GM12891 (cell line): ENCODE results near the gene NAIF1. TPM values are rescaled to one million over a fixed set of nuclear protein-coding genes. Genes with fewer than 3 reads are reported as not detected.
"Not testable (repeated sequence)": the region's sequence is repeated elsewhere in the genome, so short reads cannot be mapped to it uniquely, and the experiment has no call there.

Experiments used
- DNase-seq: peaks from one replicate; pipeline ENCODE4 v3.0.0; 2011; ENCODE audit warnings: low spot score; ENCODE audit not compliant: insufficient read length
- FAIRE-seq: peaks from 2 replicates; lab custom pipeline; 2011; peaks lifted over from hg19 to GRCh38; lab: Jason Lieb, UNC
- PAX5 ChIP-seq: IDR thresholded peaks from 2 replicates; pipeline ENCODE4 v1.6.1; 2011; ENCODE audit warnings: low read length, moderate library complexity, mild to moderate bottlenecking; ENCODE audit not compliant: insufficient read depth, severe bottlenecking
- POLR2A ChIP-seq: IDR thresholded peaks from 2 replicates; pipeline ENCODE4 v1.6.1; 2011; ENCODE audit warnings: low read depth, low read length, control low read depth
- POLR2AphosphoS5 ChIP-seq: IDR thresholded peaks from 2 replicates; pipeline ENCODE4 v1.6.1; 2011; ENCODE audit warnings: low read depth, low read length, control low read depth
- POU2F2 ChIP-seq: IDR thresholded peaks from 2 replicates; pipeline ENCODE4 v1.6.1; 2011; ENCODE audit warnings: low read depth, mild to moderate bottlenecking, control low read depth, low read length, moderate library complexity
- SPI1 ChIP-seq: IDR thresholded peaks from 2 replicates; pipeline ENCODE4 v1.6.1; 2011; ENCODE audit warnings: low read depth, low read length, control low read depth
- TAF1 ChIP-seq: IDR thresholded peaks from 2 replicates; pipeline ENCODE4 v1.6.1; 2011; ENCODE audit warnings: low read depth, low read length, control low read depth
- polyA plus RNA-seq: library from polyadenylated mRNA; unstranded; fragments of >200 nt; gene quantifications from one replicate; pipeline ENCODE4 v1.2.1, GENCODE V29; 2012; ENCODE audit warnings: low read depth, missing spikeins, inconsistent platforms; ENCODE audit not compliant: missing spikeins

NAIF1 gene, protein sequence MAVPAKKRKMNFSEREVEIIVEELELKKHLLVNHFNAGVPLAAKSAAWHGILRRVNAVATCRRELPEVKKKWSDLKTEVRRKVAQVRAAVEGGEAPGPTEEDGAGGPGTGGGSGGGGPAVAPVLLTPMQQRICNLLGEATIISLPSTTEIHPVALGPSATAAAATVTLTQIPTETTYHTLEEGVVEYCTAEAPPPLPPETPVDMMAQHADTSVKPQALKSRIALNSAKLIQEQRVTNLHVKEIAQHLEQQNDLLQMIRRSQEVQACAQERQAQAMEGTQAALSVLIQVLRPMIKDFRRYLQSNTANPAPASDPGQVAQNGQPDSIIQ
- polyA plus RNA-seq = 7.0 TPM

GRCh38 chr9:128066713-128067644 lies at the start of gene NAIF1:
NAIF1 (minus strand) TSS chr9:128067320; CDS start chr9:128067101, 219 bp downstream.
- TF ChIP-seq POLR2AphosphoS5 = no peak
- no peak for TF ChIP-seq TAF1
- TF ChIP-seq POLR2A = no peak
- TF ChIP-seq SPI1 = peak; percentile 86
- TF ChIP-seq POU2F2 = no peak
- no peak for TF ChIP-seq PAX5
- FAIRE-seq (no peak), DNase-seq (peak; percentile 84)

DNA sequence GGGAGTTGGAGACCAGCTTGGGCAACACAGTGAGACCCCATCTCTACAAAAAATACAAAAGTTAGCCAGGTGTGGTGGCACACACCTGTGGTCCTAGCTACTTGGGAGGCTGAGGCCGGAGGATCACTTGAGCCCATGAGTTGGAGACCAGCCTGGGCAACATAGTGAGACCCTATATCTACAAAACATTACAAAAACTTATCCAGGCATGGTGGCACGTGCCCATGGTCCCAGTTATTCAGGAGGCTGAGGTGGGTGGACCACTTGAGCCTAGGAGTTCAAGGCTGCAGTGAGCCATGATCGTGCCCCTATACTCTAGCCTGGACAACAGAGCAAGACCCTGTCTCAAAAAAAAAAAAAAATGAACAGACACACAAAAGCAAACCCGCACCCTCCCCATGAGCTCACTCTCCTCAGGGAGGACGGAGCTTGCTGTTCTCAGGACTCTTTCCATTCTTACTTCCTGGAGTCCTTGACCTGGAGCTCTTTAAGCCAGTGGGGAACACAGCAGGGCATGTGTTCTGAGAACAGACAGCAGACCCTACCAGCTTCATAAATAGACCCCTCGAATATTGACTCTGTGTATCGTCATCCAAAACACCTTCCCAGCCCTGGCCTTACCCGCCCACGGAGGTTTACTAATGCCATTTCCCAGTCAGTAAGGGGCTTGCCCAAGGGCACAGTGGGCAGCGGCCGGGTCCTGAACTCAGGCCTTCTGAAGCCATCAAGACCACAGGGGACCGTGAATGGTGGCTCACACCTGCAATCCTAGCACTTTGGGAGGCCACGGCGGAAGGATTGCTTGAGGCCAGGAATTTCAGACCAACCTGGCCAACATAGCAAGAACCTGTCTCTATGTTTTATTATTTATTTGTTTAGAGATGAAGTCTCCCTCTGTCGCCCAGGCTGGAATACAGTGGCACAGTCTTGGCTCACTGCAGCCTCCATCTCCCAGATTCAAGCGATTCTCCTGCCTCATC lies 49.3 kb upstream of the NAIF1 start:
- TF ChIP-seq PAX5 (no peak), POLR2AphosphoS5 (no peak), POLR2A (no peak), TAF1 (no peak), SPI1 (no peak), POU2F2 (no peak)
- DNase-seq = no peak
- FAIRE-seq = peak; percentile 20

DNA sequence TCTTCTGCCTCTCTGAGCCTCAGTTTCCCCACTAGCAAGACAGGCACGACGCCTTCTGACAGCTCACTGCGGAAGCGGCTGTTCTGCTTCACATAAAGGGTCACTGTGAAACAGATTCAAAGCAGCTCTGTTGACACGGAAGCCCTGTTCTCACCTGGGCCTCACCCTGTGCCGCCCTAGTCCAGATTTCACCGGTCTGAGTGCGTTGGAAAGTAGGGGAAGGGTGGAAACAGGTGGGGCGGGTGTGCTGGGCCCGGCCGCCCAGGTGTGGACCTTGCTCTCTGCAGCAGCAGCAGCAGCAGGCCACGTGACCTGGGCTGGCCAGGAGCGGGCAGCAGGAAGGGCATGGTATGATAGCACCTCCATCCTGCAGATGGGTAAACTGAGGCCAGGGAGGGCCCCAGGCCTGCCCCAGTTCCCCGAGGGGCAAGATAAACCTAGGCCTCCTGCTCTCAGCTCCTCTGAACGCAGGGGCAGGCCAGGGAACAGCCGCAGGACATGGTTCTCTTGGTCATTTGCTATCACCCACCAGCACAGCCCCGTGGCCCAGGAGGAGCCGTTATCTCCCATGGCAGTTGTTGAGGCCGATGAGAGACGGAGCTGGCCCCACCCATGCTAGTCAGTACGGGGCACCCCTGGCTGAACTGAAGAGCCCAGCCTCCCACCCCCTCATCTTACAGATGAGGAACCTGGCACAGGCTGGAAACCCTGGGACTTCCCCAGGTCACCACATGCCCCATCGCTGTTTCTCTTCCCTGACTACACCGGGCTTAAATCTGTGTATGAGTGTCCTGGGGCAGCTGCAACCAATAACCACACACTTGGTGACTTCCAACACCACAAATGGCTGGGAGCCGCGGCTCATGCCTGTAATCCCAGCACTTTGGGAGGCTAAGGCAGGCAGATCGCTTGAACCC lies 48.3 kb upstream of the NAIF1 start:
- peak; percentile 77 for FAIRE-seq
- TF ChIP-seq SPI1 (peak; percentile 61), POLR2A (no peak)
- DNase-seq = peak; percentile 66

GRCh38 chr9:128114326-128115186 lies 47.4 kb upstream of the NAIF1 start:
- TF ChIP-seq POLR2AphosphoS5 (0 out of 2 replicates have a peak, but pooled peaks have one; percentile 5), POLR2A (no peak), TAF1 (no peak), POU2F2 (no peak)
- no peak for DNase-seq
- FAIRE-seq = no peak

- no peak for TF ChIP-seq POU2F2
- no peak for FAIRE-seq
- no peak for DNase-seq
Observed at GRCh38 chr9:128113526-128114325, 46.6 kb upstream of the NAIF1 start.

DNA sequence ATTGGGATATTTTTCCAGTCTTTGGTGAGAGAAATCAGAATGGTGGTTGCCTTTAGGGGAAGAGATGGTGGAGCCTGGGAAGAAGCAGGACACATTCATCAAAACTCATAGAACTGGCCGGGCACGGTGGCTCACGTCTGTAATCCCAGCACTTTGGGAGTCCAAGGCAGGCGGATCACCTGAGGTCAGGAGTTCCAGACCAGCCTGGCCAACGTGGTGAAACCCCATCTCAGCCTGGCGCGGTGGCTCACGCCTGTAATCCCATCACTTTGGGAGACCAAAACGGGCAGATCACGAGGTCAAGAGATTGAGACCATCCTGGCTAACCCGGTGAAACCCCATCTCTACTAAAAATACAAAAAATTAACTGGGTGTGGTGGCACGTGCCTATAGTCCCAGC lies 44.6 kb upstream of the NAIF1 start:
- DNase-seq, FAIRE-seq: not testable (repeated sequence)

GRCh38 chr9:128109050-128109709 lies 42.1 kb upstream of the NAIF1 start:
- DNase-seq (no peak), FAIRE-seq (no peak)
- TF ChIP-seq PAX5 = no peak
- TF ChIP-seq POU2F2 = no peak
- TF ChIP-seq POLR2A = no peak
- TF ChIP-seq SPI1 = no peak
- TF ChIP-seq POLR2AphosphoS5 = no peak
- no peak for TF ChIP-seq TAF1
